CD4-positive, alpha-beta memory T cell (primary cell): ENCODE measurements around the gene PTPRD. TPM values are rescaled to one million over a fixed set of nuclear protein-coding genes. Genes with fewer than 3 reads are reported as not detected.
"Not testable (repeated sequence)": the region's sequence is repeated elsewhere in the genome, so short reads cannot be mapped to it uniquely, and the experiment has no call there.

Experiments
- CTCF ChIA-PET: fragments of 350-600 bp; sonication (Branson Sonifier 250); formaldehyde crosslinking; loops from one replicate; lab custom pipeline; 2021; ENCODE audit warnings: inconsistent platforms; ENCODE audit not compliant: partially characterized antibody; lab: Charles Lee
- POLR2A ChIA-PET: fragments of 350-600 bp; sonication (Branson Sonifier 250); formaldehyde crosslinking; loops from one replicate; lab custom pipeline; 2021; ENCODE audit not compliant: partially characterized antibody; lab: Charles Lee
- DNase-seq, 5 donors: peaks; one replicate each; pipeline versions ENCODE4 v3.0.0 to v3.0.0-alpha.2; 2020 to 2022; ENCODE audit warnings: mixed read lengths in 1 of 5
- H3K27ac ChIP-seq: one replicate; pipeline ENCODE4 v1.7.0; 2013; ENCODE audit warnings: low read depth, low read length
- H3K27me3 ChIP-seq: 2 replicates; pipeline ENCODE4 v1.7.0; 2013; ENCODE audit warnings: mild to moderate bottlenecking, low read length, moderate library complexity; ENCODE audit not compliant: insufficient read depth
- H3K36me3 ChIP-seq: 2 replicates; pipeline ENCODE4 v1.7.0; 2013; ENCODE audit warnings: mild to moderate bottlenecking, low read length, moderate library complexity; ENCODE audit not compliant: insufficient read depth
- H3K4me1 ChIP-seq: 2 replicates; pipeline ENCODE4 v1.7.0; 2013; ENCODE audit warnings: mild to moderate bottlenecking, low read length, moderate library complexity; ENCODE audit not compliant: insufficient read depth
- H3K4me3 ChIP-seq, 2 donors: one replicate each; pipeline ENCODE4 v1.7.0; 2013; ENCODE audit warnings: low read length in 2 of 2, mild to moderate bottlenecking in 1 of 2
- H3K9me3 ChIP-seq, 2 donors: one replicate each; pipeline ENCODE4 v1.7.0; 2013; ENCODE audit warnings: low read length in 2 of 2, control low read depth in 1 of 2; ENCODE audit not compliant: control insufficient read depth in 1 of 2
- H3K27ac Mint-ChIP-seq, 7 donors: one replicate each; pipeline ENCODE4 v1.8.0; 2020 to 2021; ENCODE audit warnings: mixed read lengths in 7 of 7, mild to moderate bottlenecking in 6 of 7, inconsistent platforms in 3 of 7, moderate library complexity in 3 of 7
- H3K27me3 Mint-ChIP-seq, 2 donors: one replicate each; pipeline ENCODE4 v1.8.0; 2020 to 2021; ENCODE audit warnings: mixed read lengths in 2 of 2
- H3K36me3 Mint-ChIP-seq, 2 donors: one replicate each; pipeline ENCODE4 v1.8.0; 2020 to 2021; ENCODE audit warnings: mixed read lengths in 2 of 2, inconsistent platforms in 1 of 2, mild to moderate bottlenecking in 1 of 2
- H3K4me1 Mint-ChIP-seq, 4 donors: one replicate each; pipeline ENCODE4 v1.8.0; 2020 to 2021; ENCODE audit warnings: mixed read lengths in 4 of 4, mild to moderate bottlenecking in 1 of 4
- H3K4me3 Mint-ChIP-seq, 8 donors: one replicate each; pipeline ENCODE4 v1.8.0; 2020 to 2021; ENCODE audit warnings: mixed read lengths in 8 of 8, mild to moderate bottlenecking in 7 of 8, moderate library complexity in 6 of 8, inconsistent platforms in 3 of 8
- H3K9me3 Mint-ChIP-seq, 8 donors: one replicate each; pipeline ENCODE4 v1.8.0; 2020 to 2021; ENCODE audit warnings: mixed read lengths in 8 of 8, mild to moderate bottlenecking in 5 of 8, inconsistent platforms in 3 of 8, moderate library complexity in 1 of 8
- intact Hi-C: fragments of 100-400 bp; cut with micrococcal nuclease; formaldehyde crosslinking; loops from one replicate; pipeline ENCODE4 v1.15.1; 2023
- polyA plus RNA-seq, 2 donors: library from polyadenylated mRNA; unstranded; fragments of 300-500 nt; fragmentation: Illumina TruSeq; gene quantifications; one replicate each; pipeline ENCODE4 v1.2.3, GENCODE V29; 2021
- total RNA-seq, 2 experiments: library from RNA; stranded (reverse); gene quantifications; one replicate each; pipeline ENCODE4 v1.2.3, GENCODE V29; 2021

The PTPRD gene
- total and polyA plus RNA-seq, 4 experiments from 2014 or later: not detected

- intact Hi-C loops: no loop called here
- peaks cover 0 to 13% (median 2%) of the 10 kb centered on the region in 8 donors for H3K9me3 Mint-ChIP-seq
- H3K27me3 Mint-ChIP-seq: no peaks in the 10 kb centered on the region
- no peaks in the 10 kb centered on the region for H3K36me3 Mint-ChIP-seq
- H3K9me3 ChIP-seq: no peaks in the 10 kb centered on the region
- no peaks in the 10 kb centered on the region for H3K4me1 ChIP-seq
- no peak overlapping the region for H3K4me3 Mint-ChIP-seq
- no peak overlapping the region for H3K27ac ChIP-seq
- no peaks in the 10 kb centered on the region for H3K36me3 ChIP-seq
- CTCF ChIA-PET: no interaction called here
- H3K27ac Mint-ChIP-seq: no peak overlapping the region
- no peak overlapping the region for H3K4me3 ChIP-seq
- no peaks in the 10 kb centered on the region for H3K27me3 ChIP-seq
- H3K4me1 Mint-ChIP-seq: no peaks in the 10 kb centered on the region
- no peak for DNase-seq
- POLR2A ChIA-PET: no interaction called here
Observed at GRCh38 chr9:8940650-8941049, 1672.2 kb downstream of the PTPRD start.

DNA sequence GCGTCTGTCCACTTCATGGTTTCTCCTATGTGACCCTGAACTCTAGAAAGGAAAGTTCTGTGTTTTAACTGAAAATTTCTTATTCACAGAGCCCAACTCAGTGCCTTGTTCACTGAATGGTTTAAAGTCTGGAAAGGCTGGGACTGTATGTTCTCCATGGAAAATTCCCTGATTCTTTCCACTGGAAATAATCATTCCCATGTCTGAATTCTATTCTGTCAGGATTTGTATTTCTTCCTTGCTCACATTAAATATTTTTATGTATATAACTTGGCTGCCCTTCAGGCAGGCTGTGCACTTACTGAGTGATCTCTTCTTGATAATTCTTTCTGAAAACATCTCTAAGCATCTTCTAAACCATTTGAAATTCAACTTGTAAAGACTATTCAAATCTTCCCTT lies 1686.3 kb downstream of the PTPRD start:
- H3K27me3 Mint-ChIP-seq: no peaks in the 10 kb centered on the region
- H3K27me3 ChIP-seq: no peaks in the 10 kb centered on the region
- H3K4me3 Mint-ChIP-seq: no peak overlapping the region
- ChIA-PET POLR2A (no interaction called here), CTCF (no interaction called here)
- H3K27ac ChIP-seq: no peak overlapping the region
- H3K4me1 Mint-ChIP-seq: no peaks in the 10 kb centered on the region
- H3K27ac Mint-ChIP-seq: no peak overlapping the region
- peaks cover 0 to 8% (median 2%) of the 10 kb centered on the region in 8 donors for H3K9me3 Mint-ChIP-seq
- intact Hi-C loops: no loop called here
- no peak overlapping the region for H3K4me3 ChIP-seq
- no peaks in the 10 kb centered on the region for H3K36me3 Mint-ChIP-seq
- DNase-seq: no peak
- H3K36me3 ChIP-seq: no peaks in the 10 kb centered on the region
- H3K4me1 ChIP-seq: no peaks in the 10 kb centered on the region
- H3K9me3 ChIP-seq: no peaks in the 10 kb centered on the region

- Mint-ChIP-seq H3K27me3 (no peaks in the 10 kb centered on the region), H3K4me1 (no peaks in the 10 kb centered on the region), H3K27ac (no peak overlapping the region), H3K9me3 (peaks cover 0 to 4% (median 0%) of the 10 kb centered on the region in 8 donors), H3K4me3 (no peak overlapping the region), H3K36me3 (no peaks in the 10 kb centered on the region)
- POLR2A ChIA-PET: interaction anchor here (0.6 kb wide), 1 partner anchor 1140 kb away, joined by 3 read pairs; no protein-coding TSS in a partner anchor
- CTCF ChIA-PET: no interaction called here
- no peaks in the 10 kb centered on the region for H3K36me3 ChIP-seq
- H3K27ac ChIP-seq: no peak overlapping the region
- H3K27me3 ChIP-seq: no peaks in the 10 kb centered on the region
- no peaks in the 10 kb centered on the region for H3K4me1 ChIP-seq
- intact Hi-C loops: no loop called here
- DNase-seq: no peak
- no peaks in the 10 kb centered on the region for H3K9me3 ChIP-seq
- H3K4me3 ChIP-seq: no peak overlapping the region
Observed at GRCh38 chr9:8924562-8924961, 1688.2 kb downstream of the PTPRD start.

DNA sequence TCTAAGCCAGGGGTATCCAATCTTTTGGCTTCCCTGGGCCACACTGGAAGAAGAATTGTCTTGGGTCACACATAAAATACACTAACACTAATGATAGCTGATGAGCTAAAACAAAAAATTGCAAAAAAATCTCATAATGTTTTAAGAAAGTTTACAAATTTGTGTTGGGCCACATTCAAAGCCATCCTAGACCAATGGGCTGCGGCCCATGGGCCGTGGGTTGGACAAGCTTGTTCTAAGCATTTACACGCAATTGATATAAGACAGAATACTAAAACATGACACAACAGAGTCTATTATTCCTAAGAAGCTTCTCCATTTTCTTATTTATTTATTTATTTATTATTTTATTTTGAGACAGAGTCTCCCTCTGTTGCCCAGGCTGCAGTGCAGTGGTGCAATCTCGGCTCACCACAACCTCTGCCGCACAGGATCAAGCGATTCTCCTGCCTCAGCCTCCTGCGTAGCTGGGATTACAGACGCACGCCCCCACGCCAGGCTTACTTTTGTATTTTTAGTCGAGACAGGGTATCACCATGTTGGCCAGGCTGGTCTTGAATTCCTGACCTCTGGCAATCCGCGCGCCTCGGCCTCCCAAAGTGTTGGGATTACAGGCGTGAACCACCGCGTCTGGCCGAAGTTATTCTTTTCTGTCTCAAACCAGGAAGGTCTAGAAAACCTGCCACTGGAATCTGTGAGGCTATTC lies 1692.2 kb downstream of the PTPRD start:
- DNase-seq, H3K27ac Mint-ChIP-seq, H3K27ac ChIP-seq, POLR2A ChIA-PET, H3K27me3 Mint-ChIP-seq, H3K4me3 ChIP-seq, H3K9me3 ChIP-seq, H3K4me1 Mint-ChIP-seq, H3K27me3 ChIP-seq, H3K36me3 Mint-ChIP-seq, H3K9me3 Mint-ChIP-seq, H3K4me1 ChIP-seq, H3K4me3 Mint-ChIP-seq, intact Hi-C loops, H3K36me3 ChIP-seq, CTCF ChIA-PET: not testable (repeated sequence)

- no peak overlapping the region for H3K27ac ChIP-seq
- ChIA-PET CTCF (no interaction called here), POLR2A (no interaction called here)
- H3K27me3 Mint-ChIP-seq: no peaks in the 10 kb centered on the region
- no peaks in the 10 kb centered on the region for H3K36me3 ChIP-seq
- no peaks in the 10 kb centered on the region for H3K27me3 ChIP-seq
- H3K9me3 ChIP-seq: no peaks in the 10 kb centered on the region
- H3K9me3 Mint-ChIP-seq: peaks cover 0 to 5% (median 0%) of the 10 kb centered on the region in 8 donors
- H3K4me3 ChIP-seq: no peak overlapping the region
- intact Hi-C loops: no loop called here
- H3K36me3 Mint-ChIP-seq: no peaks in the 10 kb centered on the region
- H3K4me1 Mint-ChIP-seq: peaks cover 0 to 1% (median 0%) of the 10 kb centered on the region in 4 donors
- H3K4me3 Mint-ChIP-seq: no peak overlapping the region
- no peaks in the 10 kb centered on the region for H3K4me1 ChIP-seq
- H3K27ac Mint-ChIP-seq: no peak overlapping the region
- no peak for DNase-seq
Observed at GRCh38 chr9:8917956-8918739, 1694.7 kb downstream of the PTPRD start.

GRCh38 chr9:8916771-8917170 lies 1696.0 kb downstream of the PTPRD start:
- H3K4me1 ChIP-seq: no peaks in the 10 kb centered on the region
- H3K27me3 Mint-ChIP-seq: no peaks in the 10 kb centered on the region
- no peaks in the 10 kb centered on the region for H3K36me3 Mint-ChIP-seq
- H3K4me3 Mint-ChIP-seq: no peak overlapping the region
- H3K9me3 Mint-ChIP-seq: peaks cover 0 to 5% (median 0%) of the 10 kb centered on the region in 8 donors
- H3K36me3 ChIP-seq: no peaks in the 10 kb centered on the region
- ChIA-PET CTCF (no interaction called here), POLR2A (no interaction called here)
- intact Hi-C loops: no loop called here
- DNase-seq: no peak
- no peak overlapping the region for H3K4me3 ChIP-seq
- no peaks in the 10 kb centered on the region for H3K27me3 ChIP-seq
- peaks cover 0 to 1% (median 0%) of the 10 kb centered on the region in 4 donors for H3K4me1 Mint-ChIP-seq
- H3K27ac ChIP-seq: no peak overlapping the region
- H3K9me3 ChIP-seq: no peaks in the 10 kb centered on the region
- no peak overlapping the region for H3K27ac Mint-ChIP-seq

DNA sequence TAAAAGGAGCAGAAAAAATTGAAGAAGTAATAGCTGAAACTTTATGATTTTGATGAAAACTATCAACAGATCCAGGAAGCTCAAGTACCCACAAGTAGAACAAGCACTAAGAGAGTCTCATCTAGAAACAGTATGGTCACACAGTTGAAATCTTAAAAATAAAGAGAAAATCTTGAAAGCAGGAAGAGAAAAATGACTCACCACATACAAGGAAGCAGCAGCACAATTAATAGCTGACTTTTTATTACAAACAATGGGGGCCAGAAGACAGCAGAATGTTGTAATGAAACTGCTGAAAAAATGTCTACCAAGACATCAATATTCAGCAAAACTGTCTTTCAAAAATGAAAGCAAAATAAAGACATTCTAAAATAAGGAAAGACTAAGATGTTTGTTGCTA lies 1704.9 kb downstream of the PTPRD start:
- Histone ChIP-seq H3K27ac (no peak overlapping the region), H3K4me3 (no peak overlapping the region), H3K4me1 (no peaks in the 10 kb centered on the region), H3K36me3 (no peaks in the 10 kb centered on the region), H3K27me3 (no peaks in the 10 kb centered on the region), H3K9me3 (no peaks in the 10 kb centered on the region)
- no peak for DNase-seq
- peaks cover 0 to 1% of the 10 kb centered on the region in 2 donors for H3K27me3 Mint-ChIP-seq
- intact Hi-C loops: loop anchor here (10.0 kb wide), 1 partner anchor 57 kb away; no protein-coding TSS in a partner anchor
- peaks cover 0 to 4% (median 2%) of the 10 kb centered on the region in 8 donors for H3K9me3 Mint-ChIP-seq
- no peak overlapping the region for H3K27ac Mint-ChIP-seq
- CTCF ChIA-PET: no interaction called here
- H3K4me3 Mint-ChIP-seq: no peak overlapping the region
- no peaks in the 10 kb centered on the region for H3K4me1 Mint-ChIP-seq
- POLR2A ChIA-PET: no interaction called here
- no peaks in the 10 kb centered on the region for H3K36me3 Mint-ChIP-seq
